Activated naive CD4-positive, alpha-beta T cell treated with anti-CD3 and anti-CD28 coated beads, Interleukin-2, amount 50 U/mL, for 16 hours (primary cell): ENCODE measurements around the gene COP1.
"Not testable (repeated sequence)": the region's sequence is repeated elsewhere in the genome, so short reads cannot be mapped to it uniquely, and the experiment has no call there.

ENCODE experiments used
- DNase-seq: peaks from one replicate; pipeline ENCODE4 v3.0.0-alpha.2; 2020

The COP1 gene

GRCh38 chr1:176118985-176119384 is 88.1 kb downstream of the COP1 start:
- DNase-seq: no peak

- no peak for DNase-seq
Measured at GRCh38 chr1:176111835-176112234, 95.3 kb downstream of the COP1 start.

GRCh38 chr1:176110203-176110602 is 96.9 kb downstream of the COP1 start:
- DNase-seq: no peak

DNA sequence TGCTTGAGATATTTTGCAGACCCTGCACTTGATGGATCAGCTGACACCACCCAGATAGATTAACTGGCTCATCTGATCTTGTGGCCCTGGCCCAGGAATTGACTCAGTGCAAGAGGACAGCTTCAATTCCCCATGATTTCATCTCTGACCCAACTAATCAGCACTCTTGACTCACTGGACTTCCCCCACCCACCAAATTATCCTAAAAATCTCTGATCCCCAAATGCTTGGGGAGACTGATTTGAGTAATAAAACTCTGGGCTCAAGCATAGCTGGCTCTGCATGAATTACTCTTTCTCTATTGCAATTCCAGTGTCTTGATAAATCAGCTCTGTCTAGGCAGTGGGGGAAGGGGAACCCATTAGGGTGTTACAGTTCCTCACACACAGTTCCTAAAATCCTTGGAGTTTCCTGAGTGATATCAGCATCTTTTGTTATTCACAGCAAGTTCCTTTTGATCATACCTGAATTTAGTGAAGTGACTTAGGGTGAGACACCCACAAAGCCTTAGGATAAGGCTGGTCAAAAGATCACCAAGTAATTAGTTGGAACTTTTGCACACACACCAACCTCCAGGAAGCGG is 104.2 kb downstream of the COP1 start:
- DNase-seq: no peak

DNA sequence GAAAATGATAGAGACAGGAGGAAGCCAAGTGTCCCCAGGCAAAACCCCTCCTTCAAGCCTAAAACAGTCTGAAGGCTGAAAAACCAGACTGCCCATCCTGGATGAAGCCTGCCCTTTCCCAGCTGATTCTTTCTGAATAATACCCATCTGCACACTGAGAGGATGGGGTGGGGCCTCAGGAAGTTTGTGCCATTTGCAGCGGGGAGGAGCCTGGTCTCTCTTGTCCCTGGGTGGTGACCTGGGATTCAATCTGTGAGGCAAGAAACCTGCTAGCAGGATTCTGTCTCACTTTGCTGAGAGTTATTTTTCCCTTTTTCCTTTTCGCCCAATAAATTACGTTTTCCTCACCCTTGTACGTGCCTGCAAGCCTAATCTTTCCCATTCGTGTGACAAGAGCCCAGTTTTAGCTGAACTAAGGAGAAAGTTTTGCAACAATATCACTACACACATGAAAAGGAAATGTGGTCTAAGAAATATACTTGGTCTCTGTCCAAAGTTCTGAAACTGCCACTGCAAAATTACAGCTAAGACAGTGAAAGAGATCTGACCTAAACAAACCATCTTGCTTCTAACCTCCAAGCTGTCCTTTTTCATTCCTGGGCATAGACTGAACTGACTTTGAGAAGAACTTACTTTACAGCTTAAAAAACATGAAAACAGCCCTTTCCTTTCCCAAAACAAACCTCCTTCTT is 105.0 kb downstream of the COP1 start:
- DNase-seq: no peak

DNA sequence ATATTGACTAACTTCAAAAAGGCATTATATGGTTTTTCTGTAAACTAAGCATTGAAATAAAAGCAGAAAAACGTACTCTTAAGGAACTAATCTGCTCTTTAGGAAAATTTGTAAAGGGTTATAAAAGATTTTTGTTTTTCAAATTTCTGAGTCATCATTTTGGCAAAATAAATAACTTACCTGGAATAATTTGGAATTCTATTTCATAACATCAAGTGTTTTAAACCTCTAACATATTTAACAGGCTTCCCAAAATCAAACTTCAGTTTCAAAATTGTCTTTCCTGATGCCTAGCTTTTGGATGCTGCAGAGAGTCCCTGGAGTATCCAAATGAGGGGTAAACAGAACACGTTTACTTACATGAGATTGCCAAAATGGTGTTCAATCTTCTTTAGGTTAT is 108.5 kb downstream of the COP1 start:
- DNase-seq: no peak

- no peak for DNase-seq
Measured at GRCh38 chr1:176096015-176096414, 111.1 kb downstream of the COP1 start.

GRCh38 chr1:176090766-176091165 is 116.3 kb downstream of the COP1 start:
- DNase-seq: no peak

DNA sequence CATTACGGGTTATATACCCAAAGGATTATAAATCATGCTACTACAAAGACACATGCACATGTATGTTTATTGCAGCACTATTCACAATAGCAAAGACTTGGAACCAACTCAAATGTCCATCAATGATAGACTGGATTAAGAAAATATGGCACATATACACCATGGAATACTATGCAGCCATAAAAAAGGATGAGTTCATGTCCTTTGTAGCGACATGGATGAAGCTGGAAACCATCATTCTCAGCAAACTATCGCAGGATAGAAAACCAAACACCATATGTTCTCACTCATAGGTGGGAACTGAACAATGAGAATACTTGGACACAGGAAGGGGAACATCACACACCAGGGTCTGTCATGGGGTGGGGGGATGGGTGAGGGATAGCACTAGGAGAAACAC is 119.3 kb downstream of the COP1 start:
- DNase-seq: not testable (repeated sequence)

GRCh38 chr1:176073524-176074157 is 133.4 kb downstream of the COP1 start:
- DNase-seq: peak; percentile 17

DNA sequence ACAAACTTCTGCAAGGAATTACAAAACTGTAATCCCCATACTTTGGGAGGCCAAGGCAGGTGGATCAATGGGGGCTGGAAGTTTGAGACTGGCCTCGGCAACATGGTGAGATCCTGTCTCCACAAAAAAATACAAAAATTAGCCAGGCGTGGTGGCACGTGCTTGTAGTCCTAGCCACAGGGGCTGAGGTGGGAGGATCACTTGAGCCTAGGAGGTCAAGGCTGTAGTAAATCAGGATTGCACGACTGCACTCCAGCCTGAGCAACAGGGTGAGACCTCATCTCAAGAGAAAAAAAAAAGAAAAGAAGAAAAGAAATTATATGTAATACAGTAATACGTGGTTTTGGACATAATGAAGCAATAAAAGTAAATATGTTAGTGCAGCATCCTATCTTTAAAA is 138.2 kb downstream of the COP1 start:
- no peak for DNase-seq

DNA sequence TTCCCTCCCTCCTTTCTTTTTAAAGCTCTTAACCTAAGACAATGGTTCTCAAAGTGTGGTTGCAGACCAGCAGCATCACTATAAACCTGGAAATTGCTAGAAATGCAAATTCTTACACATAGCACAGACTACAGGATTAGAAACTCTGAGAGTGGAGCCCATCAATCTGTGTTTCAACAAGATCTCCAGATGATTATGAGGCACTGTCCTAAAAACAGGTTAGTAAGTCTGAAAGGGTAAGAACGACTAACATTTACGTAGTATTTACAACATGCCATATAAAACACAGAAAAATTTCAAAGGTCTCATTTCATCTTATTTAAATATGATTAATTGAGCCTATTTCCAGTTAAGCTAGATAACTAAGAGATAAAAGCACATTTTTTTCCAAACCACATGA is 138.8 kb downstream of the COP1 start:
- no peak for DNase-seq

DNA sequence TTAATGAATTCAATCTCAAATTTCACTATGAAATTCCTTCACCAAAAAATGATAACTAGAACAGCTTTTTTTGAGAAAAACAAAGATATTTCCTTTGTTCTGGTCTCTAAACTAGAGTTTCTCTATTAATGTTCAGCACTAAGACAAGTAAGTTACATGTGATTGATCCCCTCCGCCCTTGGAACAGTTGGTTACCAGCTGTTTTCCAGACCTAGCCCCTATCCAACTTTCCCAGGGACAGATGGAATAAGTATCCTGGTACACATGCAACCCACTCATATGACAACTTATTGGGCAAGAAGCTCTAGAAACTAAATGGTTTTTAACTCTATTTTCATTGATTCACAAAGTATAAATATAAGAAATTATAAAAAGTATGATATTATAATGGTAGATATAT is 140.4 kb downstream of the COP1 start:
- DNase-seq: no peak

DNA sequence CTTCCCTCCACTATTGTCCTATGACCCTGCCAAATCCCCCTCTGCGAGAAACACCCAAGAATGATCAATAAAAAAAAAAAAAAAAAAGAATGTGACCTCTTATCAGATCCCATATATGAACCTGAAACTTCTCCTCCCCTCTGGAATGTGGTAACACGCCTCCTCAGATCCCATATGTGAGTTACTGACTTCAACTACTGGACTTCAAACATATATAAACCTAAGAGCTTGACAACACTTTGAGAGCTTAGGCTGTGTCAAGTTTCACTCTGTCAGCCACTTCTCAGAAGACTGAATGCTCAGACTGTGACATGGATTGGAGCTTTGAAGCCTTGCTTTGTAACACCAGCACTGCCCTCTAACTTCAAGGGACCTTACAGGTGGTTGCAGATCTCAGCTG is 148.4 kb downstream of the COP1 start:
- no peak for DNase-seq

DNA sequence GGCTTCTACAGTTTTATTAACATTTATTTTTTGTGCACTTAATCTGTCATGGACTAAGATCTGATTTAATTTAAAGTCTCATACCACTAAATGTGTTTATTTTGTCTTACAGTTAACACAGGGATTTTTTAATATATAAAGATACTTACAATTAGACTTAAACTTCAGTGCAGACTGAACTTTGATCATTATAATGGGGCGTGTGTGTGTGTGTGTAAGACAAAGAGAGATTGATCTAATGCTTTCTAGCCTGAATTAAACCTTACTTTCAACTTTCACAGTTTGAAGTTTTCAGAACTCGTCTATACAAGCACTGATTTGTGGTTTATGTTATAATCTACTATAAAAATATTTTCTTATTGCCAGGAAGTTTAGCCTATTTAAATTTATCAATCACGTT is 150.8 kb downstream of the COP1 start:
- no peak for DNase-seq

GRCh38 chr1:176055398-176055797 is 151.7 kb downstream of the COP1 start:
- no peak for DNase-seq

GRCh38 chr1:176051902-176052518 is 155.1 kb downstream of the COP1 start:
- no peak for DNase-seq

DNA sequence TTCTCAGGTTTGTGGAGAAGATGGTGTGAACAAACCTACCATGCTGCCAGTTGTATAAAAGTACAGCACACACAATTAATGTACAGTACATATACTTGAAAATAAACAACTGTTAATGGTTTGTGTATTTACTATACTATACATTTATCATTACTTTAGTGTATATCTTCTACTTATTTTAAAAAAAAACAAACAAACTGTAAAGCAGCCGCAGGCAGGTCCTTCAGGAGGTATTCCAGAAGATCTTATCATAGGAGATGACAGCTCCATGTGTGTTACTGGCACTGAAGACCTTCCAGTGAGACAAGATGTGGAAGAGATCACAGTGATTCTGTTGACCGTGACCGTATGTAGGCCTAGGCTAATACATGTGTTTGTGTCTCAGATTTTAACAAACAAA is 155.7 kb downstream of the COP1 start:
- DNase-seq: no peak

- DNase-seq: no peak
Measured at GRCh38 chr1:176049582-176049981, 157.5 kb downstream of the COP1 start.

DNA sequence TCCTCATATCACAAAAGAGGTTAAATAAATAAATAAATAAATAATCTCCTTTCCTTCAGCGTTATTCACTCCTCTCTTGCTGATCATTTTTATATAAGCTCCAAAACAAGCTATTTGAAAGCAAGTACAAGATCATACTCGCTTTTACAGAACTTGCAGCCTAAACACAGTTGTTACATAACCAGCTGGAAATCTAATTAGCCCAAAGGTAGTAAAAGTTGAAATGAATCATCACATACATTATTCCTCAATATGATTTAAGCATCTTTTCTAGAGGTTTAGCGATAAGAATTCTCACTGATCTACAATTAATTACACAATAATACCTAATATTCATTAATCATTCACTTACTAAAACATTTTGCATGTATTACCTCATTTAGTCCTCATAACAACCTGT is 160.2 kb downstream of the COP1 start:
- no peak for DNase-seq

DNA sequence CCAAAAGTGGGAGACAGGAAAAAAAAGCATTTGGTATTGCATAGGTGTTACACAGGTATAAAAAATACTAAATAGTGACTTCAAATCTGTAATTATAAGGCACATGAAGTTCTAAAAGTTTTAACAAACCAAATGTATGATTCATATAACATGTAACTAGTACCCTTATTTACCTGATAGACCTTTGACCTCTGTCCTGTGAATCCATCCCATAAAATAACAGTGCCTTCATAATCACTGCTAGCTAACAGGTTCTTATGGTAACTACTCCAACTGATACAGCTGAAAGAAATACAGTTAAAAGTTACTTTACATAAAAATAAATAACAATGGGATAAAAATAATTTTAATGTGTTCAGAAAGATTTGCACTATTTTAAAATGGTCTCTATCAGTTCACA is 163.5 kb downstream of the COP1 start:
- no peak for DNase-seq

DNA sequence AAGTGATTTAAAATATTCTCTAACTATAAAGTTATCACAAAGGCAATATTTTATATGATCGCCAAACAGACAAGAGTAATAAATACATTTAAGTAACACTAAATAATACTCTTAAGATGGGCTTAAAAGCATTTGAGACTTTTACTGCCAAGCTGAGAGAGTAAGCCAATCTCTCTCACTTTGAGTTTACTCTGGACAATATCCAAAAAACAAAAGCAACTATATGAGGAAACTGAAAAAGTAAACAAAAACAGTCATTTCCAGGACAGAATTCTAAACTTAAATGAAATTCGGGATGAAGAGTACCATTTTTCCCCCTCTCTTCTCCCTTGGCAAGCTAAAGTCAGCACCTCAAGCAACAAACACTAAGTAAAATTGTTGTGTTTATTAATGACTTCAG is 173.2 kb downstream of the COP1 start:
- no peak for DNase-seq

- no peak for DNase-seq
Measured at GRCh38 chr1:176033474-176033873, 173.6 kb downstream of the COP1 start.

DNA sequence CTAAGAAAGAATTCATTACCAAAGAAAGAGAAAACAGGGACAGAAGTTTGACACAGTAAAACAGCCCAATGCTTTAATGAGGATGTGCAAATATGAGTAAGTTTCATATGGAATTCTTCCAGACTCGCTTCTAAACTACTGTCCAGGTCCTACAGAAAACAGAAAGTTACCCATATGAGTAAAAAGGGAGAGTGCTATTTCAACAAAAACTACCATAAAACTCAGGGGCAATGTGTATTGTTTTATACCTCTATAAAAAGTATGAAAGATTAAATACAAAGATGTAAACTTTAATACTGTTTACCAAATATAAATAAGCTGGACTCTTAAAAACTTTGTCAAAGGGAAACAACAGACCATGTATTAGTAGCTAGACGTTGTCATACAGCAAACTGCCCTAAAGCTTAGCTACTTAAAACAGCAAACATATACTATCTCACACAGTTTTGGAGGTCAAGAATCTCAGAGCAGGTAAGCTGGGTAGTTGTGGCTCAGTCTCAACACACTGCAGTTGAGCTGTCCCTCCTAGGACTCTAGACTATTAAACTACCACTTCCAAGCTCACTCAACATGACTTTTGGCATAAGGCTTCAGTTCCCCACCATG is 174.9 kb downstream of the COP1 start:
- DNase-seq: no peak
